B cell (primary cell): ENCODE results near the gene RSPH3.

ENCODE experiments used
- CTCF ChIP-seq: fragments of 200-600 bp; IDR thresholded peaks from one replicate; pipeline ENCODE4 v1.8.0; 2022; ENCODE audit warnings: antibody characterized with exemption, mild to moderate bottlenecking
- EZH2 ChIP-seq: IDR thresholded peaks from 2 replicates; pipeline ENCODE4 v1.6.1; 2012; ENCODE audit warnings: borderline replicate concordance, low read depth, mild to moderate bottlenecking, moderate library complexity, low read length; ENCODE audit not compliant: insufficient read depth, poor library complexity, severe bottlenecking

GRCh38 chr6:159042826-159043181 lies 42.8 kb upstream of the RSPH3 start:
- TF ChIP-seq EZH2 (no peak), CTCF (peak; percentile 75)
